Mesothelial cell of epicardium (in vitro differentiated cells): Measurements from ENCODE around the gene CD2BP2. TPM values are rescaled to one million over a fixed set of nuclear protein-coding genes. Genes with fewer than 3 reads are reported as not detected.

Source experiments
- DNase-seq, 2 experiments: peaks; one replicate each; pipeline ENCODE4 v3.0.0; 2021; ENCODE audit warnings: low spot score in 2 of 2; ENCODE audit not compliant: unreplicated experiment in 2 of 2
- H3K27ac Mint-ChIP-seq: 2 replicates; pipeline ENCODE4 v1.8.0; 2021; ENCODE audit warnings: mixed read lengths
- H3K27me3 Mint-ChIP-seq: 2 replicates; pipeline ENCODE4 v1.8.0; 2021; ENCODE audit warnings: low read depth, mixed read lengths
- H3K36me3 Mint-ChIP-seq: 2 replicates; pipeline ENCODE4 v1.8.0; 2021; ENCODE audit warnings: mixed read lengths
- H3K4me1 Mint-ChIP-seq: 2 replicates; pipeline ENCODE4 v1.8.0; 2021; ENCODE audit warnings: mixed read lengths
- H3K4me3 Mint-ChIP-seq: 2 replicates; pipeline ENCODE4 v1.8.0; 2021; ENCODE audit warnings: mild to moderate bottlenecking, moderate library complexity, mixed read lengths
- H3K9me3 Mint-ChIP-seq: 2 replicates; pipeline ENCODE4 v1.8.0; 2021; ENCODE audit warnings: mixed read lengths
- total RNA-seq: library from RNA; stranded (reverse); gene quantifications from 3 replicates; pipeline ENCODE4 v1.2.1, GENCODE V29; 2021
- TF ChIP-seq, protein P1 (sequence below): fragments of 200-600 bp; sonication (generic); IDR thresholded peaks from one replicate; pipeline ENCODE4 v1.5.0; 2021; ENCODE audit warnings: antibody characterized with exemption; ENCODE audit not compliant: unreplicated experiment

The CD2BP2 gene
- total RNA-seq, 1 donor from 2014 or later, result 63.9 TPM

DNA sequence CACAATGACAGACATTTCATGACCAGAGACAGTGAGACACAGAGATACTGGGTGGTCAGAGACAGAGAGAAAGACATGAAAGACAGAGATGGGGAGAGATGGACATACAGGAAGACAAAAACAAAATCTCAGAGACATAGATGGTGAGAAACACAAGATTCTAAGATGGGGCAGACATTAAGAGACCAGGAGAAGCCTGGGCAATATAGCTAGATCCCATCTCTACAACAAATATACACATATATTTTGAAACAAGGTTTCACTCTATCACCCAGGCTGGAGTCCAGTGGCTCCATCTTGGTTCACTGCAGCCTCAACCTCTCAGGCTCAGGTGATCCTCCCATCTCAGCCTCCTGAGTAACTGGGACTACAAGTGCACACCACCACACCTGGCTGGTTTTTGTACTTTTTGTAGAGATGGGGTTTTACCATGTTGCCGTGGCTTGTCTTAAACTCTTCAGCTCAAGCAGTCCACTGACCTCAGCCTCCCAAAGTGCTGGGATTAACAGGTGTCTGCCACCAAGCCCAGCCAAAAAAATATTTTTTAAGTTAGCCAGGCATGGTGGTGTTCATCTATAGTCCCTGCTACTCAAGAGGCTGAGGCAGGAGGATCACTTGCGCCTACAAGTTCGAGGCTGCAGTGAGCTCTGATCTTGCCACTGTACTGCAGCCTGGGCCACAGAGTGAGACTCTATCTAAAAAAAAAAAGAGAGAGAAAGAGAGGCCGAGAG is 25.1 kb upstream of the CD2BP2 start:
- Mint-ChIP-seq H3K27ac (peak overlapping the region; percentile 4), H3K4me1 (peaks cover 23% of the 10 kb centered on the region), H3K27me3 (no peaks in the 10 kb centered on the region), H3K9me3 (no peaks in the 10 kb centered on the region), H3K4me3 (peak overlapping the region; percentile 87), H3K36me3 (peaks cover 2% of the 10 kb centered on the region)
- no peak for DNase-seq
- TF ChIP-seq, protein P1, sequence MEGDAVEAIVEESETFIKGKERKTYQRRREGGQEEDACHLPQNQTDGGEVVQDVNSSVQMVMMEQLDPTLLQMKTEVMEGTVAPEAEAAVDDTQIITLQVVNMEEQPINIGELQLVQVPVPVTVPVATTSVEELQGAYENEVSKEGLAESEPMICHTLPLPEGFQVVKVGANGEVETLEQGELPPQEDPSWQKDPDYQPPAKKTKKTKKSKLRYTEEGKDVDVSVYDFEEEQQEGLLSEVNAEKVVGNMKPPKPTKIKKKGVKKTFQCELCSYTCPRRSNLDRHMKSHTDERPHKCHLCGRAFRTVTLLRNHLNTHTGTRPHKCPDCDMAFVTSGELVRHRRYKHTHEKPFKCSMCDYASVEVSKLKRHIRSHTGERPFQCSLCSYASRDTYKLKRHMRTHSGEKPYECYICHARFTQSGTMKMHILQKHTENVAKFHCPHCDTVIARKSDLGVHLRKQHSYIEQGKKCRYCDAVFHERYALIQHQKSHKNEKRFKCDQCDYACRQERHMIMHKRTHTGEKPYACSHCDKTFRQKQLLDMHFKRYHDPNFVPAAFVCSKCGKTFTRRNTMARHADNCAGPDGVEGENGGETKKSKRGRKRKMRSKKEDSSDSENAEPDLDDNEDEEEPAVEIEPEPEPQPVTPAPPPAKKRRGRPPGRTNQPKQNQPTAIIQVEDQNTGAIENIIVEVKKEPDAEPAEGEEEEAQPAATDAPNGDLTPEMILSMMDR, result no peak

DNA sequence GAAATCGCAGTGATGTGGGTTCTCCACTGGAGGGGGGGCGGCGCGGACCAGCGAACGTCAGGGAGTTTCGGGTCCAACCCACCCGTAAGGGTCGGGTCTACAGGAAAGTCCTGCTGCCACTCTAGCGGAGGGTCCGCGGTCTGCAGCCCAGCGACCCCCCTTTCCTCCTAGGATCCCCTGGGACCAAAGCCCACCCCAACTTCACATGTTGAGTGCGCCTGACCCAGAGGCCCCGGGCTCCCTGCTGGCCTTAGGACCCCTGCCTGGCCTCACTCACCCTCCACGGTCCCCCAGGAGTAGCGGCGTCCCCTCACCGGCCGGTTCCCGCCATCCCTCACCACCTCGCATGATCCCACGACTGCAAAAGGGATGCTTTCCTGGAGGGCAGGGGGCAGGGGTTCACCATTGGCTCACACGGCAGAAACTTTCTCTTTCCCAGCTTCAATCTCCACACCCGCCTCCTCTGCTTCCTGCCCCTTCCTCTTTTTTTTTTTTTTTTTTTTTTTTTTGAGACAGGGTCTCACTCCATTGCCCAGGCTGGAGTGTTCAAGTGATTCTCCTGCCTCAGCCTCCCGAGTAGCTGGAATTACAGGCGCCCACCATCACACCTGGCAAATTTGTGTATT is 24.2 kb upstream of the CD2BP2 start:
- TF ChIP-seq, protein P1, result no peak
- Mint-ChIP-seq H3K4me1 (peaks cover 23% of the 10 kb centered on the region), H3K36me3 (peaks cover 2% of the 10 kb centered on the region), H3K4me3 (peak overlapping the region; percentile 87), H3K9me3 (no peaks in the 10 kb centered on the region), H3K27ac (peak overlapping the region; percentile 100), H3K27me3 (no peaks in the 10 kb centered on the region)
- DNase-seq, result no peak

DNA sequence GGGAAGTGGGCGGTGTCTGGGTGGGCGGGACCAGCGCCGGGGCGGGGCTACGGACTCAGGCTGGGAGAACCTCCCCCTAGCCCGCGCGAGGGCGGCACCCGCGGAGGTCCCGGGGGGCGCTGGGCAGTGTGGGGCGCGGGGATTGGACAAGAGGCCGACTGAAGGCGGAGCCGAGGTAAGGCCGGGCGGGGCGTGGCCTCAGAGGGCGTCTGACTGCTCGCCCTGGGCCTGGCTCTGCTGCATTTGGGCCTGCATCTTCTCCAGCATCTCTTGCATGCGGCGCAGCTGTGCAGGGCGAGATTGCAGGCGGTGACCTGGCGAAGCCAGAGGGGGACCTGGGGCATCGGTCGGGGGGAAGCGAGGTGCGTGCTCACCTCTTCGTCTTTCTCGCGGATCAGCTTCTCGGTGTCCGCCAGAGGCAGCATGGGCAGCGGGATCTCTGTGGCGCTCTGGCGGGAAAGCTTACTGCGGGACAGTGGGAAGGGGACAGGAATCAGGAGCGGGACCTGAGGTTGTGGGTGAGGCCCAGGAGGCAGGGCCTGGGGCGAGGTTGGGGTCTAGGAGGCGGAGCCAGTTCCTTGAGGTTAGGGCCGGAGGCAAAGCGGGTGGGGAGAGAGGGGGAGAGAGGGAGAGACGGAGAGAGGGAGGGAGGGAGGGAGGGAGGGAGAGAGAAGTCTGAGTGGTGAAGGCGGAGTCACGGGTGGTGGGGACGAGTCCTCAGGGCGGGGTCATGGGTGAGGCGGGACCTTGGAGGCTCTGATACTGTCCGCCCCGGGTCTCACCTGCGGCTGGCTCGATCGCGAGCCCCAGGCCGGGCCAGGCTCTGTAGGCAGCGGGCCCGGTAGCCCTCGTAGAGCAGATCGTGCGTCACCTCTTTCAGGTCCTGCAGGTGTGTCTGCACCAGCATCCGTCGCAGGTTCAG is 23.4 kb upstream of the CD2BP2 start:
- Mint-ChIP-seq H3K36me3 (peaks cover 2% of the 10 kb centered on the region), H3K27ac (peak overlapping the region; percentile 100), H3K9me3 (no peaks in the 10 kb centered on the region), H3K27me3 (no peaks in the 10 kb centered on the region), H3K4me3 (peak overlapping the region; percentile 87), H3K4me1 (peaks cover 23% of the 10 kb centered on the region)
- TF ChIP-seq, protein P1, result no peak
- DNase-seq, result peak; percentile 98

DNA sequence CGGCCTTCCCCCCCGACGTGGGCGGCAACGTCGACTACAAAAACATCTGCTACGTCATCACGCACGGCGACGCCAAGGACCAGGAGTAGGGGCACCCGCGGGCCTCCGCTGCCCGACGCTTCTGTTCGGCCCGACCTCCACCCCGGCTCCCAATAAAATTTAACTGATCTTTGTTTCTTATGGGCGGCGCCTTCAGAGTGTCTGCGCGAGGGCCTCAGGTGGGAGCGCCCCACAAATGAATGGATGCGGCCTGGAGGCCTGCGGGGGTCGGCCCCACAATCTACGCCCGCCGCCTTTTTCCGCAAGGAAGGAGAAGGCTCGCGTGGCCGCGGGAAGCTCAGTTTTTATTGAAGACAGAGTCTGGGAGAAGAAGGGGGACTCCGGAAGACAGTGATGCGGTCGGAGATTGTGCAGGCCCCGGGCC is 22.7 kb upstream of the CD2BP2 start:
- Mint-ChIP-seq H3K27ac (peak overlapping the region; percentile 100), H3K36me3 (peaks cover 2% of the 10 kb centered on the region), H3K4me1 (peaks cover 24% of the 10 kb centered on the region), H3K27me3 (no peaks in the 10 kb centered on the region), H3K9me3 (no peaks in the 10 kb centered on the region), H3K4me3 (peak overlapping the region; percentile 87)
- TF ChIP-seq, protein P1, result no peak
- DNase-seq, result peak; percentile 77 to 89

DNA sequence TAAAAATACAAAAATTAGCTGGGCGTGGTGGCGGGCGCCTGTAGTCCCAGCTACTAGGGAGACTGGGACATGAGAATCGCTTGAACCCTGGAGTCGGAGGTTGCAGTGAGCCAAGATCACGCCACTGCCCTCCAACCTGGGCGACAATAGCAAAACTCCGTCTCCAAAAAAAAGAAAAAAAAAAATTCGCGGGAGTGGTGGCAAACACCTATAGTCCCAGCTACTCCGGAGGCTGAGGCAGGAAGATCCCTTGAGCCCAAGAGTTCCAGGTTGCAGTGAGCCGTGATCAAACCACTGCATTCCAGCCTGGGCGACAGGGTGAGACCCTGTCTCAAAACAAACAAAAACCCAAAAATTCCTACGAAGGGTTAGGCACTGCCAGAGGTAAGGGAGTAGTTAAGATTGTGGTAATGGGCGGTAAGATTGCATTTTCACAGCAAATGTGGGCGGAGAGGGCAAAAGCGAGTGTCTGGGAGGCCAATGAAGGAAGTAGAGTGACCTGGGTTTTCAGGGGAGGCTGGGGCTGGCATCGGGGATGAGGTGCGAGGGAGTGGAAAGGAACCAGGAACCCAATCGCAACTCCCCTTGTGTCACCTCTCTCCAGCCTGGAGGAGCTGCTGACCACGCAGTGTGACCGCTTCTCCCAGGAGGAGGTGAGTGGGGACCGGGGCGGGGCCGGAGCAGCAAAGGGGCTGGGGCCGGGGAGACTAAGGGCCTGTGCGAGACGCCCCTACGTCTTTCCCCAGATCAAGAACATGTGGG is 22.1 kb upstream of the CD2BP2 start:
- TF ChIP-seq, protein P1, result no peak
- DNase-seq, result no peak
- Mint-ChIP-seq H3K9me3 (no peaks in the 10 kb centered on the region), H3K36me3 (peaks cover 2% of the 10 kb centered on the region), H3K4me1 (peaks cover 29% of the 10 kb centered on the region), H3K27ac (peak overlapping the region; percentile 100), H3K4me3 (peak overlapping the region; percentile 87), H3K27me3 (no peaks in the 10 kb centered on the region)
